DMS79 treated with DMSO at 0.1 percent for 48 hours (cell line): ENCODE measurements around the gene PPP1R13B.
A peak's percentile ranks its signal among the peaks of the same experiment; 100 is the strongest.
"Not testable (repeated sequence)": the region's sequence is repeated elsewhere in the genome, so short reads cannot be mapped to it uniquely, and the experiment has no call there.

Experiments
- DNase-seq: peaks from one replicate; lab custom pipeline; 2025; lab: John Stamatoyannopoulos, UW

The PPP1R13B gene

DNA sequence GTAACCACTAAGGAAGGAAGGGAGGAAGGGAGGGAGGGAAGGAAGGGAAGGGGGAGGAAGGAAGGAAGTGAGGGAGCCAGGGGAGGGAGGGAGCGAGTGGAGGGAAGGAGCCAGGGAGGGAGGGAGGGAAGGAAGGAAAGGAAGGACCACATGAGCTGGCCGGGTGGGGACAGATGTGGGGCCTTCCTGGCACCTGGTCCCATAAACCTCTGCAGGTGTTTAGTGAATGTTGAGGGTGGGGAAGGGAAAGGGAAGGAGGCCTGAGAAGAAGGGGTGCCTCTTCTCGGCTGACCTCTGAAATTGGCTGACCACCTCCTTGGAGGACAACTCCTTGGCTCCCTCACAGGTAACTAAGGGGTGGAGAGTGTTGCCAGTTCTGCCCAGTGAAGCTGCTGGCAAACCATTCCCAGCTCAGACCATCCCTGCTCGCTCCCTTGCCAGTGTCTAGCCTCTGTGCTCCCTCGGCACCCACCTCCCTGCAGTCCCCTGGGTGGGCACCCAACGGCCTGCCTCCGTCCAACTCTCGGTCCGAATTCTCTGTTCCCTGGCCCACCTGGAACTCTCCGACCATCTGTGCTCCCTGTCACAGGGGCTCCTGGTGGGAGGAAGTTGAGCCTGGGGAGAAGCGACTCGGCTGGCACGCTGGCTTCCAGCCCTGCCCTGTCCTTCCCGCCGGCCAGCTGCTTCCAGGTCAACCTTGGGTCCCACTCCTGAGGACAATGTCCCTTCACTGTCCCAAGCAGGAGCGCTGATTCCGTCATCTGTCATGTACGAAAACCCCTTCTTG lies 12.2 kb upstream of the PPP1R13B start:
- DNase-seq, result no peak

- no peak for DNase-seq
These were observed 10.8 kb upstream of the PPP1R13B start for GRCh38 chr14:103858063-103858781.

DNA sequence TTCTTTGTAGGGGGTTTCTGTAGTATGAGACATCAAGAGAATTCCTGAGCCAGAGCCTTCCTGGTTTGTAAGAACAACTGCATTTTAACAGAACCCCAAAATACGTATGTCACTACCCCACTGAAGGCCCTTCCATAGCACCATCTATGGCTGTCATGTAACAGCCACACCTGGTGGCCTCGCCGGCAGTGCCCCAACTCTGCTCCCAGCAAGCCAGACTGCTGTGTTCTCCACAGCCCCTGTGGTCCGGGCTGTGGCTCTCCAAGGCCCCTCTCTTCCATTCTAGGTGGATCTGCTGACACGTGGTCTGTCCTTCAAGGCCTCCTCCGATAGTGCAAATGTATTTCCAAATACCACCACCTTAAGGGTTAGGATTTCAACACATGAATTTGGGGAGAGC lies 9.9 kb upstream of the PPP1R13B start:
- DNase-seq, result no peak

DNA sequence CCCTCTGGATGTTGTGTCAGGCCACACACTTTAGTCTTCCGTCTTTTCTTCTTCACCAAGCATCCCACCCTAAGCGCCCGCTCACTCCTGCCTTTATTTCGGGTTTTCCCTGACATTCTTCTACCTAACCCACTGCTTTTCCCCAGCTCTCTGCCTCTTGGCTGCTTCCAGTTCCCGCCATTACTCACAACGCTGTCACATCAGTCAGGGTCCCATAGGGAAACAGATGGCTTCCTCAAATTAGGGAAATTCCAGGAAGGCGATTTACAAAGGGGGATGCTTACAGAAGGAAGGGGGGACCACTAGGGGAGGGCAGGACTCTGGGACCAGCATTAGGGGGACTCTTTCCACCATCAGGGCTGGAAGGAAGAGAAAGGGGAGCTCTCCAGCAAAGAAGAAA lies 9.2 kb upstream of the PPP1R13B start:
- no peak for DNase-seq

- DNase-seq, result peak; percentile 35
These were observed 8.7 kb upstream of the PPP1R13B start for GRCh38 chr14:103856105-103856504.

- DNase-seq, result no peak
These were observed 8.3 kb upstream of the PPP1R13B start for GRCh38 chr14:103855734-103856095.

DNA sequence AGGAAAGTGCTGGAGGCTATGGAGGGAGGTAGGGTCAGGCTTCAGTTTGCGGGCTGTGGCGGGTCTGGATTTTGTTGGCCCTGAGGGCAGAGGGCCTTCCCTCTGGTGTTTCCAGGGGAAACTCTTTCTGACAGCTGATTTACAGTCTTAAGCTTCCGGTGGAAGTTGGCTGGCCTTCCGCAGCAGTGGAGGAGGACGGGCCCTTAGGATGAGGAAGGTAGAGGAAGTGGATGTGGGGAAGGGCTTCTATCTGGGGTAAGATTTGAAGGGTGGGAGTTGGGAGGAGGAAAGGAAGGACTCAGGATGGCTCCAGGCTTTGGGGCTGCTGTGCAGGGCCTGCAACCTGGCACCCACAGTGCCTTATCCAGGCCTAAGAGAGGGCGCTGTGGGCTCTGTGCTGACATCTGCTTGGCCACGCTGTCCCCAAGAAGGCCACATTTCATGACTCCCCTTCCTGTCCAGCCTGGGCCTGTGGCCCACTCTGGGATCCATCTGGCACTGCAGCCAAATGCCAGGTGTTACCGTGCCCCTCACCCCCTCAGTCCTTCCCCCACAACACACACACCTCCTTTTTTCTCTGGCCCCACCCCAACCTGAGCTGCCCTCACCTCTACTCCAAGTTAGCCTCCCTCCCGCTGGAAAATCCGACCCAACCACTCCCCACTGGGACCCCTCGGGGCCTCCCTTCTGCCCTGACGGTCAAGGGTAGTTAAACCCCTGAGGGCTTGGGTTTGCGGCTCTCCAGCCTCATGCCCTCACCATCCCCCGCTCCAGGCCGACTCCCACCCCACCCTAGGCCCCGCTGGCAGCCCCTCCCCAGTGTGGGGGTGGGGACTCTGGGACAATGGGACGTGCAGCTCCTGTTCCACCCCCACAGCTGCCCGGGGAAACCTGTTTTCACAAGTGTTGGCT lies 7.7 kb upstream of the PPP1R13B start:
- peak; percentile 99 for DNase-seq

- no peak for DNase-seq
These were observed 6.8 kb upstream of the PPP1R13B start for GRCh38 chr14:103854017-103854808.

- DNase-seq, result no peak
These were observed 1.9 kb upstream of the PPP1R13B start for GRCh38 chr14:103849151-103849886.

DNA sequence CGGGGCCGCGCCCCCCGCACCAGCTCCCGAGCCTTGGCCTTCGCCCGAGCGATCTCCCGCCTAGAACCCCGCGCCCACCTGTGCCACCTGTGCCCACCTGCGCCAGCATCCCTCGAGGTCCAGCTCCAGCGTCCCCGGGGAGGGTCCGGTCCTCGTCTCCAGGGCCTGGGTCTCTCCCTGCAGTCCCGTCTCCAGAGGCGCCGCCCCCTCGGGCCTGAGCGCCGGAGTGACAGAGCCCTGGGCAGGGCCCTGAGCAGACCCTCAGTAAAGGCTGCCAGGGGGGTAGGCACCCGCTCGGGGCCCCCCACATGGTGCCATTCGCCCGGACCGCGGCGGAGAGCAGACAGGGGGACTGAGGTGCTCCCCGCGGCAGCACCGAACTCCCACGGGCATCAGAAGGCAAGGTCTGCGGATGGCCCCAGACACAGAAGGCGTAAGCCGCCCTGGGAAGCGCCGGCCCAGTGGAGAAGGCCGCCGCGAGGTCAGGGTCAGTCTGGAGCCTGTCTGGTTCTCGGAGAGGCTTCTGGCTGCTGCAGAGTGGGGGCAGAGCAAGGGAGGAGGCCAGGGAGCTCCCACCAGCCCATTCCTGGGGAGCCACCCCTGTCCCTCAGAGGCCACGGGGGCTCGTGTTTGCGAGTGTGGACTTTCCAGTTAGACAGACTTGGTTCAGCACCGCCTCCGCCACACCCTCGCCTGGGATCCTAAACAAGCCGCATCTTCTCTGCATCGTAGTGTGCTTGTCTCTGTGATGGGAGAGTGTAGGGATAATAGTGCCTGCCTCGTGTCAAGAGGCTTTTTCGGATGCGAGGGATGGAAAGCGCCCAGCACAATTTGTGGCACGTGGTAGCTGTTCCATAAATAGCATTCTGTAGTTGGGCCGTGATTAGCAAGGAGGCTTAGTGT lies 1.1 kb upstream of the PPP1R13B start:
- no peak for DNase-seq

GRCh38 chr14:103846543-103847450 lies 578 bp downstream of the PPP1R13B start:
- DNase-seq, result peak; percentile 70

DNA sequence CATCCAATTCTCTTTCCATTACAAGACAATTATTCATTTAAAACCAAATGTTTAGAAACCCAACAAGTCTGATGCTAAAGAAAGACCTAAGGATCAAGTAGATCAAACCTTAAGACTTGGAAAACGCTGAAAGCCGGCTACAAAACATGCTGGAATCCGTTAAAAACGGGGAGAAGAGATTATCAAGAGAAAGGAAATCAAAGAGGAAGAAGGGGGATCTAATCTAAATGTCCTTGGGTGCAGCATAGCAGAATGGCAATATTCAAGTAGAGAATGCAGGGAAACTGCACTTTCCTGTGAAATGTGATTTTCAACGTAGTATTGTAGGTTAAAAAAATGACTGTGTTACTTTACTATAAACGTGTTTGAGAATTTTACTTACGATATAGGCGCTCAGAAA lies 1.3 kb downstream of the PPP1R13B start:
- no peak for DNase-seq

GRCh38 chr14:103845327-103845726 lies 2.0 kb downstream of the PPP1R13B start:
- DNase-seq, result no peak

DNA sequence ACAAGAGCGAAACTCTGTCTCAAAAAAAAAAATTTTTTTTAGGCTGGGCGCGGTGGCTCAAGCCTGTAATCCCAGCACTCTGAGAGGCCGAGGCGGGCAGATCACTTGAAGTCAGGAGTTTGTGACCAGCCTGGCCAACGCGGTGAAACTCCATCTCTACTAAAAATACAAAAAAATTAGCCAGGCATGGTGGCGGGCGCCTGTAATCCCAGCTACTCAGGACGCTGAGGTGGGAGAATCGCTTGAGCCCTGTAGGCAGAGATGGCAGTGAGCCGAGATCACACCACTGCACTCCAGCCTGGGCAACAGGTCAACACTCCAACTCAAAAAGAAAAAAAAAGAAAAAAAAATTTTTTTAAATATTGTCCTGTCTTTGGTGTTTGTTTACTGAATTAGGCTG lies 6.1 kb downstream of the PPP1R13B start:
- not testable (repeated sequence) for DNase-seq

- DNase-seq, result no peak
These were observed 7.4 kb downstream of the PPP1R13B start for GRCh38 chr14:103840014-103840413.

DNA sequence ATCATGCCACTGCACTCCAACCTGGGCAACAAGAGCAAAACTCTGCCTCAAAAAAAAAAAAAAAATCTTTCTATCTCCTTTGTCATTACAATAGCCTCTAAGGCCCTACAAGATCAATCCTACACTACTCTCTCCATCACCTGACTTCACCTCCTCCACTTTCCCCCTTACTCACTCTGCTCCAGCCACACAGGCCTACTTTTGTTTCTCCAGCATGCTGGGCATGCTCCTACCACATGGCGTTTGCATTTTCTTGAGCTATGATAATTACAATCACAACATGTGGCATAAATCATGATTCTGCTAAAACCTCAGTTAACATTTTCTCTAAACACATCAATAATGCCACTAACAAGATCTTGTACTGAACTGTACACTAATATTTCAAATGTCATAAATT lies 7.8 kb downstream of the PPP1R13B start:
- no peak for DNase-seq

GRCh38 chr14:103838117-103838516 lies 9.3 kb downstream of the PPP1R13B start:
- no peak for DNase-seq

- no peak for DNase-seq
These were observed 10.2 kb downstream of the PPP1R13B start for GRCh38 chr14:103836976-103837725.
